ENCODE measurements around the gene C14orf119.

The C14orf119 gene

DNA sequence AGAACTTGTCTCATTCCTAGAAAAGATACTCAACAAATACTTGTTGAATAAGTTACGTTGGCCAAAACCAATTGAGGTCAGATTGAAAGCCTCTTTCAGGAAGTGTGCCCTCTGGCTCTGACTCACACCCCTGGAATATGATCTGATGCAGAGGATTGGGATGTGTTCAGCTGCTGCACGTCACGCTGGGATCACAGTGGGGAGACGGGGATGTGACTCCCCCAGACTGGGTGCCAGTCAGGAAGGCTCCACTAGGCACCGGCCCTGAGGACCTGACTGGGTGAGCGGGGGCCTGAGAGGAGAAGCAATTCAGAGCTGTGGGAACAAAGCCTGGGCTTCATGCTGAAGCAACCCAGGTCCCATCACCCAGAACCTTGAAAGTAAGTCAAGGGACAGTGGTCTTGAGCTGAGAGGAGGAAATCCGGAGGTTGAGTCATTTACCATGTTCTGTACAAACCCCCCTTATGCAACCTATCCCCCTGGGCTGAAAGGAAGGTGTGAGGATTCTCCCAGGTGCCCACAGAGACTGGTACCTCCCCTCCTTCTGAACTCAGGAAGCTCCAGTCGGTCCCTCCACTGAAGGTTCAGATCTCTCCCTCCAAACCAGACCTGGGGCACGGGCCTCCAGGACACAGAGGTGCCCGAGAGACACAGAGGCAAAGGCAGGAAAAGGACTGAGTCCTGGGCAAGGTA lies 19.9 kb downstream of the C14orf119 start:
- Histone ChIP-seq H3K9ac (ENCODE audit: insufficient read length, low read depth) (no peak overlapping the region), H3K36me3 (ENCODE audit: insufficient read depth, insufficient read length, low read length) (no peaks in the 10 kb centered on the region), H3K27me3 (ENCODE audit: insufficient read depth, insufficient read length) (peaks cover 6% of the 10 kb centered on the region), H3K4me3 (ENCODE audit: insufficient read length, low read depth) (no peak overlapping the region), H3K9me3 (ENCODE audit: insufficient read depth, low read length) (no peaks in the 10 kb centered on the region), H3K4me1 (ENCODE audit: insufficient read depth, insufficient read length) (peaks cover 17% of the 10 kb centered on the region)
- DNase-seq (ENCODE audit: low read depth, low spot score): no peak
- TF ChIP-seq ZNF274 (IDR thresholded peaks at IDR 0.05; ENCODE audit: low read depth, low read length): no peak
- no peak for TF ChIP-seq SUZ12 (IDR thresholded peaks at IDR 0.05; ENCODE audit: extremely low read depth, insufficient read depth, insufficient read length)
- no peak for TF ChIP-seq YY1 (IDR thresholded peaks at IDR 0.05; ENCODE audit: insufficient read depth, insufficient read length)

GRCh38 chr14:23115918-23116317 lies 20.6 kb downstream of the C14orf119 start:
- H3K4me3 ChIP-seq (ENCODE audit: insufficient read length, low read depth): no peak overlapping the region
- H3K9me3 ChIP-seq (ENCODE audit: insufficient read depth, low read length): no peaks in the 10 kb centered on the region
- no peaks in the 10 kb centered on the region for H3K36me3 ChIP-seq (ENCODE audit: insufficient read depth, insufficient read length, low read length)
- H3K27me3 ChIP-seq (ENCODE audit: insufficient read depth, insufficient read length): peaks cover 3% of the 10 kb centered on the region
- no peak for TF ChIP-seq YY1 (IDR thresholded peaks at IDR 0.05; ENCODE audit: insufficient read depth, insufficient read length)
- no peak for TF ChIP-seq SUZ12 (IDR thresholded peaks at IDR 0.05; ENCODE audit: extremely low read depth, insufficient read depth, insufficient read length)
- no peak for TF ChIP-seq ZNF274 (IDR thresholded peaks at IDR 0.05; ENCODE audit: low read depth, low read length)
- no peak overlapping the region for H3K9ac ChIP-seq (ENCODE audit: insufficient read length, low read depth)
- DNase-seq (ENCODE audit: low read depth, low spot score): no peak
- H3K4me1 ChIP-seq (ENCODE audit: insufficient read depth, insufficient read length): peaks cover 17% of the 10 kb centered on the region

DNA sequence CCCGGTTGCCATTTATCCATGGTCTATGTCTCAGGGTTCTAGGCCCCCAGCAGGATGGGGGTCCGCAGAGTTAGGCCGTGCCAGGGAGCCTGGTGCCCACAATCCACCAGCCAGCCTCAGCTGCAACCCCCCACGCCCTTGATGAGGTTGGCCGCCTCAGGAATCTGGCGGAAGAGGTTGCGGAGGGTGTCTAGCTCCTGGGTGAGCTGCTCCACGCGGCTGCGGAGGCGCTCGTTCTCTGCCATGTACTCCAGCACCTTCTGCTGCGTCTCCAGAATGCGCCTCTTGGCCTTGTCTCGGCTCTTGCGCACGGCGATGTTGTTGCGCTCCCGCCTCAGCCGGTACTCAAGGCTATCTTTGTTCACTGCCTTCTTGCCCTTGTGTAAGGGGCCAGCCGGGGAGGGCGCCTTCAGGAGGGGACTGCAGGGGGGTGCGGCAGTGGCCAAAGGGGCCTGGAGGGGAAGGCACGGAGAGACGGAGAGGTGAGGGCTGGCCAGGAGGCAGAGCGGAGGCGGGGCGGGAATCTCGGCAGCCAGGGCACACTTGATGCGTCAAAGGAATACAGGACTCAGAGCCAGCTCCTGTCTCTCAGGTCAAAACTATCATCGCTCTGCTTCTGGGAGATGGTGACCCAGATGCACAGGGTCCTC lies 22.2 kb downstream of the C14orf119 start:
- no peaks in the 10 kb centered on the region for H3K9me3 ChIP-seq (ENCODE audit: insufficient read depth, low read length)
- no peak overlapping the region for H3K9ac ChIP-seq (ENCODE audit: insufficient read length, low read depth)
- TF ChIP-seq ZNF274 (IDR thresholded peaks at IDR 0.05; ENCODE audit: low read depth, low read length) (no peak), SUZ12 (IDR thresholded peaks at IDR 0.05; ENCODE audit: extremely low read depth, insufficient read depth, insufficient read length) (no peak), YY1 (IDR thresholded peaks at IDR 0.05; ENCODE audit: insufficient read depth, insufficient read length) (no peak)
- no peaks in the 10 kb centered on the region for H3K36me3 ChIP-seq (ENCODE audit: insufficient read depth, insufficient read length, low read length)
- no peak overlapping the region for H3K4me3 ChIP-seq (ENCODE audit: insufficient read length, low read depth)
- peaks cover 23% of the 10 kb centered on the region for H3K4me1 ChIP-seq (ENCODE audit: insufficient read depth, insufficient read length)
- no peak for DNase-seq (ENCODE audit: low read depth, low spot score)
- no peaks in the 10 kb centered on the region for H3K27me3 ChIP-seq (ENCODE audit: insufficient read depth, insufficient read length)

GRCh38 chr14:23118506-23119362 lies 23.4 kb downstream of the C14orf119 start, which contains the start of gene CEBPE:
Gene CEBPE (minus strand): TSS chr14:23119255. CDS start chr14:23119091, 164 bp downstream.
- TF ChIP-seq ZNF274 (IDR thresholded peaks at IDR 0.05; ENCODE audit: low read depth, low read length) (no peak), YY1 (IDR thresholded peaks at IDR 0.05; ENCODE audit: insufficient read depth, insufficient read length) (no peak), SUZ12 (IDR thresholded peaks at IDR 0.05; ENCODE audit: extremely low read depth, insufficient read depth, insufficient read length) (no peak)
- H3K9ac ChIP-seq (ENCODE audit: insufficient read length, low read depth): no peak within 1 kb of the TSS
- no peaks in the 10 kb centered on the region for H3K36me3 ChIP-seq (ENCODE audit: insufficient read depth, insufficient read length, low read length)
- H3K27me3 ChIP-seq (ENCODE audit: insufficient read depth, insufficient read length): no peaks in the 10 kb centered on the region
- DNase-seq (ENCODE audit: low read depth, low spot score): no peak
- no peaks in the 10 kb centered on the region for H3K9me3 ChIP-seq (ENCODE audit: insufficient read depth, low read length)
- H3K4me1 ChIP-seq (ENCODE audit: insufficient read depth, insufficient read length): peaks cover 20% of the 10 kb centered on the region
- no peak within 1 kb of the TSS for H3K4me3 ChIP-seq (ENCODE audit: insufficient read length, low read depth)

DNA sequence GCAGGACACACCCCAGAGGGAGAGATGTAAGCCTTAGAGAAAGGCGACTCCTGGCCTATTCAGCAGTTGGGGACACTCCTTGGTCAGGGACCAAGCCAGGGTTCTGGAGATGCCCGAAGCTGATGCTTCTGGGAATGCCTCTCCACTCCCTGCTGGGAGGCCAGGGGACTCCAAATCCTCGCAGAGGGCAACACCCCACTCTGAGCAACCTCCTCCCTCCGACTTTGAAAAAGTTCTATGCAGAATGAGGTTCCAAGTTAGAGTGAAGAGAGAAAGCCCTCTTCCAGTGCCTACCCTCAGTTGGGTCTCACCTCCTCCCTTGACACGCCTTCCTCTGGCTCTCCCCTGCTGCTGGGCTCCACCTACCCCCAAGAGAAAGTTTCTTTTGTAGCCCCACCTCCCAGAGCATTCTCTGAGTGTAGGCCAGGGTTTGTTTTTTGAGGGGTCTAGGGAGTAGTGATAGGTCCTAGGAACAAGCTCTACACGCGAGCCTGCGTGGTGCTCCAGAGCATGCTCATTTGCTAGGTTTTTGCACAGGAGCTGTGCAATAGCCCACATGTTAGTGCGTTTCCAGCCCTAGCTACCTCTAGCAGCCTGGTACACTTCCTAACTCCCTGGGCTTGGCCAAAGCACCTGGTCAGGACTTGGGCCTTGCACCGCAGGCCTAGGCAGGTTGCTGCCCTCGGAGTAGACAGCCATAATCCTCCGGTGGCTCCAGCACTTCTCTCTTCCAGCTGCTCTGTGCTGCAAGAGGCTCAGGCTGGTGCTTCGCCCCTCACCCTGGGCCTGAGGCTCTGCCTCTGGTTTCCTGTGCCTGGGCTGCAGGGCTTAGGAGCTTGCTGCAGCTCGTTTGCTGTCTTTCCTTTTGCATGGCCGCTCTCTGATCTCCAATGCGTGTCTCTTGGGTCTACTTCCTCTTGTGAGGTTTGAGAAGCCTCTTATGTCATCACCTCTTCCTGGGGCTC lies 24.3 kb downstream of the C14orf119 start:
- peaks cover 20% of the 10 kb centered on the region for H3K4me1 ChIP-seq (ENCODE audit: insufficient read depth, insufficient read length)
- no peak for TF ChIP-seq ZNF274 (IDR thresholded peaks at IDR 0.05; ENCODE audit: low read depth, low read length)
- TF ChIP-seq SUZ12 (IDR thresholded peaks at IDR 0.05; ENCODE audit: extremely low read depth, insufficient read depth, insufficient read length): no peak
- TF ChIP-seq YY1 (IDR thresholded peaks at IDR 0.05; ENCODE audit: insufficient read depth, insufficient read length): no peak
- H3K27me3 ChIP-seq (ENCODE audit: insufficient read depth, insufficient read length): no peaks in the 10 kb centered on the region
- H3K9me3 ChIP-seq (ENCODE audit: insufficient read depth, low read length): no peaks in the 10 kb centered on the region
- no peak for DNase-seq (ENCODE audit: low read depth, low spot score)
- no peak overlapping the region for H3K4me3 ChIP-seq (ENCODE audit: insufficient read length, low read depth)
- no peaks in the 10 kb centered on the region for H3K36me3 ChIP-seq (ENCODE audit: insufficient read depth, insufficient read length, low read length)
- H3K9ac ChIP-seq (ENCODE audit: insufficient read length, low read depth): no peak overlapping the region

DNA sequence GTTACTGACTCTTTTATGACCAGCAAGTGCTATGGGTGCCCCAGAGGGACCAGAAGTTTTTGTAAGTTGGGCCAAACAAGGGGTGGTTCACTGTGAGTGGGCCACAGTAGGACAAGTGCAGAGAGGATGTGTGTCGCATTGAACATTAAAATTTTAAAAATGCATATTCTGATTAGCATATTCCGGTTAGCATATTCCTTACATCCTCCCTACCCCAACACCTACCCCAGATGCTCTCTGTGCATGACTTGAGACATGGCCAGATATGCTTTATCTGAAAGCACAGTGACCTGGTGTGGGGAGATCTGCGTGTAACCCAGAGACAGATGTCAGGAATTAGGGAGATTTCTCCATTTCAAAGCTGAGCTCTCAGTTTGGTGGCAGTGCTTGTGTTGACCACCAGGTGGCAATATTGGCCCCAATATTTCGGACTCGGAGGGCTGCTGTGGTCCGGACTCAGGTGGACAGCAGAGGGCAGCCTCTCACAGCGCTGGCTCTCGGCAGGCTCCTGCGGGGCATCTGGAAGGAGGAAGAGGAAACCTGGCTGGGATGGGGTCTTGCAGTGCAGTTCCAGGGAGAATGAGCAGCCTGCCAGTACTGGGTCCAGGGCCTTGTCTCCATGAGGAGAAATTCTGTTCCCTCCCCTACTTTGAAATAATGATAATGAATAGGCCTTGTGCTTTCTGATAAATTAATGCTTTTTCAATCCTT lies 25.4 kb downstream of the C14orf119 start:
- no peak overlapping the region for H3K9ac ChIP-seq (ENCODE audit: insufficient read length, low read depth)
- TF ChIP-seq ZNF274 (IDR thresholded peaks at IDR 0.05; ENCODE audit: low read depth, low read length) (no peak), SUZ12 (IDR thresholded peaks at IDR 0.05; ENCODE audit: extremely low read depth, insufficient read depth, insufficient read length) (no peak), YY1 (IDR thresholded peaks at IDR 0.05; ENCODE audit: insufficient read depth, insufficient read length) (no peak)

More for the DNA sequence above, 25.4 kb downstream of the C14orf119 start:
- Histone ChIP-seq H3K9me3 (ENCODE audit: insufficient read depth, low read length) (no peaks in the 10 kb centered on the region), H3K27me3 (ENCODE audit: insufficient read depth, insufficient read length) (no peaks in the 10 kb centered on the region), H3K4me1 (ENCODE audit: insufficient read depth, insufficient read length) (peaks cover 20% of the 10 kb centered on the region), H3K4me3 (ENCODE audit: insufficient read length, low read depth) (no peak overlapping the region), H3K36me3 (ENCODE audit: insufficient read depth, insufficient read length, low read length) (no peaks in the 10 kb centered on the region)
- DNase-seq (ENCODE audit: low read depth, low spot score): peak; percentile 73

Measured in NT2/D1 (cell line).